ENCODE results near the gene KLHDC7A. TPM values are rescaled to one million over a fixed set of nuclear protein-coding genes. Genes with fewer than 3 reads are reported as not detected.

The KLHDC7A gene
- total and polyA plus RNA-seq, 2 of the 4 experiments (the other 2 are of a cell fraction): not detected

GRCh38 chr1:18481921-18482701 lies 1.4 kb downstream of the KLHDC7A start:
- no peaks in the 10 kb centered on the region for H3K4me1 ChIP-seq (ENCODE audit: control insufficient read depth, insufficient read depth, low read length)
- intact Hi-C loops (cut with micrococcal nuclease) (no loop called here), dilution Hi-C loops (cut with HindIII; ENCODE audit: low sequenced_read_pairs, unreplicated experiment) (no loop called here), in situ Hi-C loops (cut with MboI; ENCODE audit: low sequenced_read_pairs) (no loop called here)
- no peak overlapping the region for H3K27ac ChIP-seq (ENCODE audit: insufficient read depth, low read length)
- no peak overlapping the region for H3K56ac ChIP-seq (ENCODE audit: extremely low read depth, insufficient read depth, low read length)
- no peak overlapping the region for H4K8ac ChIP-seq (ENCODE audit: low read depth in 2 of 2, low read length in 2 of 2)
- no peaks in the 10 kb centered on the region for H3K27me3 ChIP-seq (ENCODE audit: control insufficient read depth, insufficient read depth, low read length)
- H3K18ac ChIP-seq (ENCODE audit: low read depth, low read length): no peak overlapping the region
- BruUV-seq (replicated peaks): no TSS peak
- 82% methylated on average over 27 of the region's 49 CpGs; no CpG with 5 or more reads in 1 of the 2 experiments for WGBS, 2 experiments (ENCODE audit: extremely low coverage in 2 of 2, insufficient read length in 1 of 2)
- H4K5ac ChIP-seq (ENCODE audit: low read depth, low read length): no peak overlapping the region
- H2BK20ac ChIP-seq (ENCODE audit: low read depth, low read length): no peak overlapping the region
- CTCF ChIA-PET: no interaction called here
- H3K14ac ChIP-seq (replicated peaks; ENCODE audit: low read depth, low read length): no peak overlapping the region
- H3K23ac ChIP-seq (ENCODE audit: low read depth, low read length): no peak overlapping the region
- no peak overlapping the region for H3K9ac ChIP-seq (ENCODE audit: low read depth, low read length)
- no peak overlapping the region for H2BK5ac ChIP-seq (ENCODE audit: low read depth, low read length, poor library complexity, severe bottlenecking)
- H3K4me3 ChIP-seq (ENCODE audit: insufficient read depth, low read depth, low read length): no peak overlapping the region
- H3K9me3 ChIP-seq (ENCODE audit: control insufficient read depth, insufficient read depth, low read length): peaks cover 34% of the 10 kb centered on the region
- POLR2A ChIA-PET (ENCODE audit: unreplicated experiment): no interaction called here
- no peak overlapping the region for H2AK5ac ChIP-seq (ENCODE audit: low read depth, low read length)
- no peak overlapping the region for H2AFZ ChIP-seq (replicated peaks; ENCODE audit: low read length, poor library complexity)
- H4K91ac ChIP-seq (ENCODE audit: insufficient read depth, low read depth, low read length): no peak overlapping the region
- no peaks in the 10 kb centered on the region for H3K79me1 ChIP-seq (ENCODE audit: low read depth in 1 of 2, low read length in 2 of 2)
- H2BK15ac ChIP-seq (ENCODE audit: low read depth, low read length): no peak overlapping the region
- no peak for ATAC-seq (ENCODE audit: low read depth)
- H3K9me1 ChIP-seq (ENCODE audit: insufficient read depth, low read length): no peaks in the 10 kb centered on the region
- no peaks in the 10 kb centered on the region for H3K36me3 ChIP-seq (ENCODE audit: control insufficient read depth, insufficient read depth, low read length)
- H2BK120ac ChIP-seq (ENCODE audit: low read depth, low read length): no peak overlapping the region
- H2AK9ac ChIP-seq (replicated peaks; ENCODE audit: low read depth, low read length, poor library complexity): no peak overlapping the region
- DNase-seq: no peak
- H4K20me1 ChIP-seq (ENCODE audit: insufficient read depth, low read length): no peaks in the 10 kb centered on the region
- TF ChIP-seq USF2 (IDR thresholded peaks at IDR 0.05; ENCODE audit: low read depth, low read length) (no peak), RCOR1 (IDR thresholded peaks at IDR 0.05; ENCODE audit: insufficient replicate concordance, low read length) (no peak), NFE2L2 (IDR thresholded peaks at IDR 0.05; ENCODE audit: low read depth, low read length) (no peak), CHD1 (IDR thresholded peaks at IDR 0.05; ENCODE audit: low read depth, low read length) (no peak), RFX5 (IDR thresholded peaks at IDR 0.05; ENCODE audit: low read depth, low read length) (no peak), FOS (IDR thresholded peaks at IDR 0.05; ENCODE audit: low read depth, low read length) (no peak), SMC3 (IDR thresholded peaks at IDR 0.05; ENCODE audit: low read depth, low read length) (no peak), MAZ (IDR thresholded peaks at IDR 0.05; ENCODE audit: borderline replicate concordance, low read depth, low read length) (no peak), BHLHE40 (IDR thresholded peaks at IDR 0.05; ENCODE audit: low read depth, low read length) (no peak), CTCF (conservative IDR thresholded peaks at IDR 0.05; ENCODE audit: low read depth, low read length) (no peak), MAFK (IDR thresholded peaks at IDR 0.05; ENCODE audit: low read depth, low read length) (no peak)
- no peak overlapping the region for H3K4ac ChIP-seq (ENCODE audit: low read depth, low read length)
- H3K4me2 ChIP-seq (ENCODE audit: low read depth, low read length): no peak overlapping the region

Measured in IMR-90 (cell line).